Measurements from ENCODE around the gene SIL1.
A peak's percentile ranks its signal among the peaks of the same experiment; 100 is the strongest.

The SIL1 gene

DNA sequence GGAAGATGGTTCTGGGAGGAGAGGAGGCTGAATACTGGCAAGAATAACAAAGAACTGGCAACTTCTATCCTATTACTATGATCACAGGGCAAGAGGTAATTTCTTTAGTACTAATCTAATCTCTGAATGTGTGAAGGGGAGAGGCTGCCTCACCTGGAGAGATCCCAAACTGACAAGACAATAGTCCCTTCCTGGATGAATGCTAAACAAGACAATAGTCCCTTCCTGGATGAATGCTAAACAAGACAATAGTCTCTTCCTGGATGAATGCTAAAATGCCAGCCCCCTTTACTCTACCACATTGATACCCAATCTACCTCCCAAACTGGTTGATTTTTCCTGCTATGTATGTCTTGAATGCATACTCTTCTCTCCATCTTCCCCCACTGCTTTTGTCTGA, 145.2 kb downstream of the SIL1 start:
- no peak for DNase-seq
- ChIA-PET CTCF (no interaction called here), POLR2A (no interaction called here)
- H3K9me3 ChIP-seq (ENCODE audit: control extremely low read depth in 1 of 5, control insufficient read depth in 4 of 5, insufficient read depth in 2 of 5, low read depth in 1 of 5, low read length in 4 of 5), result no peaks in the 10 kb centered on the region
- H3K27ac ChIP-seq (ENCODE audit: insufficient read depth in 1 of 2, low read depth in 1 of 2, low read length in 2 of 2, poor library complexity in 1 of 2, severe bottlenecking in 2 of 2), result no peak overlapping the region
- no peak overlapping the region for H3K4me3 ChIP-seq (ENCODE audit: control insufficient read depth in 1 of 7, extremely low read depth in 1 of 7, insufficient read depth in 4 of 7, low read depth in 2 of 7, low read length in 6 of 7)
- no peaks in the 10 kb centered on the region for H3K27me3 ChIP-seq (replicated peaks in 2 of 5; ENCODE audit: control insufficient read depth in 4 of 5, insufficient read depth in 5 of 5, low read length in 4 of 5)
- H3K4me1 ChIP-seq (ENCODE audit: control extremely low read depth in 1 of 4, control insufficient read depth in 4 of 4, insufficient read depth in 4 of 4, low read length in 3 of 4), result no peaks in the 10 kb centered on the region
- peaks cover 0 to 14% (median 4%) of the 10 kb centered on the region in 4 experiments for H3K36me3 ChIP-seq (ENCODE audit: control insufficient read depth in 4 of 4, insufficient read depth in 4 of 4, low read length in 3 of 4)

GRCh38 chr5:139051392-139051791, 146.8 kb downstream of the SIL1 start:
- 94% methylated on average over 2 of the region's 3 CpGs for WGBS (ENCODE audit: insufficient coverage)
- Histone ChIP-seq H3K4me1 (ENCODE audit: control extremely low read depth in 1 of 4, control insufficient read depth in 4 of 4, insufficient read depth in 4 of 4, low read length in 3 of 4) (no peaks in the 10 kb centered on the region), H3K9me3 (ENCODE audit: control extremely low read depth in 1 of 5, control insufficient read depth in 4 of 5, insufficient read depth in 2 of 5, low read depth in 1 of 5, low read length in 4 of 5) (no peaks in the 10 kb centered on the region), H3K27ac (ENCODE audit: insufficient read depth in 1 of 2, low read depth in 1 of 2, low read length in 2 of 2, poor library complexity in 1 of 2, severe bottlenecking in 2 of 2) (no peak overlapping the region), H3K36me3 (ENCODE audit: control insufficient read depth in 4 of 4, insufficient read depth in 4 of 4, low read length in 3 of 4) (peaks cover 0 to 17% (median 4%) of the 10 kb centered on the region in 4 experiments), H3K27me3 (replicated peaks in 2 of 5; ENCODE audit: control insufficient read depth in 4 of 5, insufficient read depth in 5 of 5, low read length in 4 of 5) (no peaks in the 10 kb centered on the region), H3K4me3 (ENCODE audit: control insufficient read depth in 1 of 7, extremely low read depth in 1 of 7, insufficient read depth in 4 of 7, low read depth in 2 of 7, low read length in 6 of 7) (no peak overlapping the region)
- DNase-seq, result no peak
- ChIA-PET POLR2A (no interaction called here), CTCF (interaction anchor here (1.4 kb wide), 1 partner anchor 10 kb away, joined by 5 read pairs; no protein-coding TSS in a partner anchor)

GRCh38 chr5:139050432-139050831, 147.7 kb downstream of the SIL1 start:
- no peaks in the 10 kb centered on the region for H3K4me1 ChIP-seq (ENCODE audit: control extremely low read depth in 1 of 4, control insufficient read depth in 4 of 4, insufficient read depth in 4 of 4, low read length in 3 of 4)
- ChIA-PET CTCF (no interaction called here), POLR2A (no interaction called here)
- no peak for DNase-seq
- peaks cover 0 to 17% (median 4%) of the 10 kb centered on the region in 4 experiments for H3K36me3 ChIP-seq (ENCODE audit: control insufficient read depth in 4 of 4, insufficient read depth in 4 of 4, low read length in 3 of 4)
- no peak overlapping the region for H3K4me3 ChIP-seq (ENCODE audit: control insufficient read depth in 1 of 7, extremely low read depth in 1 of 7, insufficient read depth in 4 of 7, low read depth in 2 of 7, low read length in 6 of 7)
- no peaks in the 10 kb centered on the region for H3K9me3 ChIP-seq (ENCODE audit: control extremely low read depth in 1 of 5, control insufficient read depth in 4 of 5, insufficient read depth in 2 of 5, low read depth in 1 of 5, low read length in 4 of 5)
- H3K27me3 ChIP-seq (replicated peaks in 2 of 5; ENCODE audit: control insufficient read depth in 4 of 5, insufficient read depth in 5 of 5, low read length in 4 of 5), result no peaks in the 10 kb centered on the region
- no peak overlapping the region for H3K27ac ChIP-seq (ENCODE audit: insufficient read depth in 1 of 2, low read depth in 1 of 2, low read length in 2 of 2, poor library complexity in 1 of 2, severe bottlenecking in 2 of 2)

DNA sequence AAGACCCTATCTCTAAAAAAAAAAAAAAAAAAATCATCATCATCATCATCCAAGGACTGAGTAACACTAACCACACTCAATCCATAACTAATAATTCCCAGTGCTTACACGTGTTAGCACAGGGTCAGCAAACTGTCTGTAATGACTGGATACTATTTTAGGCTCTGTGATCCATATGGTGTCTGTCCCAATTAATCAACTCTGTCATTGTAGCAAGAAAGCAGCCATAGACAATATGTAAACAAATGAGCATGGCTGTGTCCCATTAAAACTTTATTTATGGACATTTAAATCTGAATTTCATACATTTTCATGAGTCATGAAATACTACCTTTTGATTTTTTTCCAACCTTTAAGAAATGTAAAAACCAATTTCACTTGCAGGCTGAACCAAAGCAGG, 148.4 kb downstream of the SIL1 start:
- no peak overlapping the region for H3K4me3 ChIP-seq (ENCODE audit: control insufficient read depth in 1 of 7, extremely low read depth in 1 of 7, insufficient read depth in 4 of 7, low read depth in 2 of 7, low read length in 6 of 7)
- no peak overlapping the region for H3K27ac ChIP-seq (ENCODE audit: insufficient read depth in 1 of 2, low read depth in 1 of 2, low read length in 2 of 2, poor library complexity in 1 of 2, severe bottlenecking in 2 of 2)
- ChIA-PET CTCF (no interaction called here), POLR2A (no interaction called here)
- H3K9me3 ChIP-seq (ENCODE audit: control extremely low read depth in 1 of 5, control insufficient read depth in 4 of 5, insufficient read depth in 2 of 5, low read depth in 1 of 5, low read length in 4 of 5), result no peaks in the 10 kb centered on the region
- no peaks in the 10 kb centered on the region for H3K4me1 ChIP-seq (ENCODE audit: control extremely low read depth in 1 of 4, control insufficient read depth in 4 of 4, insufficient read depth in 4 of 4, low read length in 3 of 4)
- no peak for DNase-seq
- no peaks in the 10 kb centered on the region for H3K27me3 ChIP-seq (replicated peaks in 2 of 5; ENCODE audit: control insufficient read depth in 4 of 5, insufficient read depth in 5 of 5, low read length in 4 of 5)
- WGBS (ENCODE audit: insufficient coverage), result 100% methylated on average over 1 of the region's 1 CpG
- peaks cover 0 to 17% (median 4%) of the 10 kb centered on the region in 4 experiments for H3K36me3 ChIP-seq (ENCODE audit: control insufficient read depth in 4 of 4, insufficient read depth in 4 of 4, low read length in 3 of 4)

DNA sequence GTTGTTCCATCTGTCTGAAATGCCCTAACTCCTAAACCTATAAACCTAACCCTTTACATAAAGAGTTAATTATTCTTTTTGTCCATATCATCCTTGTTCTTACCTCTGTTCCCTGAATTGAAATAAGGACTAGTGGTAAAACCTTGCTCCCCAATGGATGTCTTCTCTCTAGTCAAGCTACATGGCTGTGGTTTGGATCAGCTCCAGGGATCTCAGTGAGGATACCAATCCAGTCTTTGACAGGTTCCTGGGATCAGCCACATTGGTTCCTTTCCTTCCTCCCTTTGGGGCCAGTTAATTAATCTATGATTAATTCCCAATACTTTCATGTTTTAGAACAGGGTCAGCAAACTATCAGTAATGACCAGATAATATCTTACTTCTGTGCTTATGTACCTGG, 151.6 kb downstream of the SIL1 start:
- no peak overlapping the region for H3K4me3 ChIP-seq (ENCODE audit: control insufficient read depth in 1 of 7, extremely low read depth in 1 of 7, insufficient read depth in 4 of 7, low read depth in 2 of 7, low read length in 6 of 7)
- H3K4me1 ChIP-seq (ENCODE audit: control extremely low read depth in 1 of 4, control insufficient read depth in 4 of 4, insufficient read depth in 4 of 4, low read length in 3 of 4), result peaks cover 0 to 8% (median 6%) of the 10 kb centered on the region in 4 experiments
- H3K9me3 ChIP-seq (ENCODE audit: control extremely low read depth in 1 of 5, control insufficient read depth in 4 of 5, insufficient read depth in 2 of 5, low read depth in 1 of 5, low read length in 4 of 5), result no peaks in the 10 kb centered on the region
- peaks cover 0 to 20% (median 6%) of the 10 kb centered on the region in 4 experiments for H3K36me3 ChIP-seq (ENCODE audit: control insufficient read depth in 4 of 4, insufficient read depth in 4 of 4, low read length in 3 of 4)
- DNase-seq, result no peak
- H3K27ac ChIP-seq (ENCODE audit: insufficient read depth in 1 of 2, low read depth in 1 of 2, low read length in 2 of 2, poor library complexity in 1 of 2, severe bottlenecking in 2 of 2), result no peak overlapping the region
- H3K27me3 ChIP-seq (replicated peaks in 2 of 5; ENCODE audit: control insufficient read depth in 4 of 5, insufficient read depth in 5 of 5, low read length in 4 of 5), result no peaks in the 10 kb centered on the region
- ChIA-PET CTCF (no interaction called here), POLR2A (no interaction called here)

DNA sequence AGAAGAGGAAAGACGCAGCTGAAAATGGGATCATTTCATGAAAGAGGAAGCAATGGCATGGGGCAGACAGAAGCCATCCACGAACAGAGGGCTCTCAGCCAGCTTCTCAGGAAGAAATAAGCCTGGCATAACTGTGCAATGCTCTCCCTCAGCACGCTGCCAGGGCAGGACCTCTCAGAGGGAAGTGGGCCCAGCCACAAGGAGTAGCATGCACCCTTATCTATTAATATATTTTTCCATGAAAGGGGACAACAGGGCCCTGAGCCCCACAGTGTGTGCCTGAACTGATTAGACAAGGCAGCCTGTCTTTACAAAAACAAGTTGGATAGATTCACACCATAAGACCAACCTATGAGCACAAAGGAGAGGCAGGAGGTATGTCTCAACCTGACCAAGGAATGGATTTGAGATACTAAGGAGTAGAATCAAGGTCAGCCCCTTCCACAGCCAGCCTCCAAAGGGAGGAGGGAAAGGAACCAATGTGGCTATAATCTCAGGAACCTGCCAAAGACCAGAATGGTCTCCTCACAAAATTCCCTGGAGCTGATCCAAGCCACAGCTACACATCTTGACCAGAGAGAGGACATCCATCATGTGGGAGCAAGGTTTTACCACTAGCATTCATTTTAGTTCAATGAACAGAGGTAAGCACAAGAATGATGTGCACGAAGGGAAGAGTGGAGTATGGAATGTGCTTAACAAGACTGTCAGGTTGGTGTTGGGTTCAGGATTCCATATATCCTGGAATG, 154.8 kb downstream of the SIL1 start:
- H3K4me1 ChIP-seq (ENCODE audit: control extremely low read depth in 1 of 4, control insufficient read depth in 4 of 4, insufficient read depth in 4 of 4, low read length in 3 of 4), result peaks cover 0 to 8% (median 6%) of the 10 kb centered on the region in 4 experiments
- ChIA-PET CTCF (interaction anchor here (1.1 kb wide), 1 partner anchor 284 kb away, joined by 3 read pairs; no protein-coding TSS in a partner anchor), POLR2A (no interaction called here)
- DNase-seq, result peak in 1 of 3 donors; percentile 16
- no peak overlapping the region for H3K4me3 ChIP-seq (ENCODE audit: control insufficient read depth in 1 of 7, extremely low read depth in 1 of 7, insufficient read depth in 4 of 7, low read depth in 2 of 7, low read length in 6 of 7)
- WGBS (ENCODE audit: insufficient coverage), result 44% methylated on average over 4 of the region's 4 CpGs
- H3K36me3 ChIP-seq (ENCODE audit: control insufficient read depth in 4 of 4, insufficient read depth in 4 of 4, low read length in 3 of 4), result peaks cover 0 to 17% (median 7%) of the 10 kb centered on the region in 4 experiments
- no peak overlapping the region for H3K27ac ChIP-seq (ENCODE audit: insufficient read depth in 1 of 2, low read depth in 1 of 2, low read length in 2 of 2, poor library complexity in 1 of 2, severe bottlenecking in 2 of 2)
- H3K9me3 ChIP-seq (ENCODE audit: control extremely low read depth in 1 of 5, control insufficient read depth in 4 of 5, insufficient read depth in 2 of 5, low read depth in 1 of 5, low read length in 4 of 5), result peaks cover 0 to 2% (median 0%) of the 10 kb centered on the region in 5 experiments
- H3K27me3 ChIP-seq (replicated peaks in 2 of 5; ENCODE audit: control insufficient read depth in 4 of 5, insufficient read depth in 5 of 5, low read length in 4 of 5), result no peaks in the 10 kb centered on the region

- CTCF ChIA-PET, result interaction anchor here (1.2 to 1.4 kb wide), 2 partner anchors 9 to 10 kb away, joined by 4 to 5 read pairs; no protein-coding TSS in a partner anchor
- Histone ChIP-seq H3K4me1 (ENCODE audit: control extremely low read depth in 1 of 4, control insufficient read depth in 4 of 4, insufficient read depth in 4 of 4, low read length in 3 of 4) (peaks cover 0 to 8% (median 6%) of the 10 kb centered on the region in 4 experiments), H3K27ac (ENCODE audit: insufficient read depth in 1 of 2, low read depth in 1 of 2, low read length in 2 of 2, poor library complexity in 1 of 2, severe bottlenecking in 2 of 2) (no peak overlapping the region), H3K27me3 (replicated peaks in 2 of 5; ENCODE audit: control insufficient read depth in 4 of 5, insufficient read depth in 5 of 5, low read length in 4 of 5) (no peaks in the 10 kb centered on the region), H3K36me3 (ENCODE audit: control insufficient read depth in 4 of 4, insufficient read depth in 4 of 4, low read length in 3 of 4) (peaks cover 3 to 22% (median 9%) of the 10 kb centered on the region in 4 experiments), H3K4me3 (ENCODE audit: control insufficient read depth in 1 of 7, extremely low read depth in 1 of 7, insufficient read depth in 4 of 7, low read depth in 2 of 7, low read length in 6 of 7) (no peak overlapping the region), H3K9me3 (ENCODE audit: control extremely low read depth in 1 of 5, control insufficient read depth in 4 of 5, insufficient read depth in 2 of 5, low read depth in 1 of 5, low read length in 4 of 5) (peaks cover 0 to 14% (median 2%) of the 10 kb centered on the region in 5 experiments)
- no peak for DNase-seq
- POLR2A ChIA-PET, result interaction anchor here (0.7 kb wide), 1 partner anchor 126 kb away, joined by 3 read pairs; no protein-coding TSS in a partner anchor
- WGBS (ENCODE audit: insufficient coverage), result 100% methylated on average over 1 of the region's 1 CpG
These were observed 158.1 kb downstream of the SIL1 start for GRCh38 chr5:139040081-139040480.
